GM21526 (cell line): ENCODE results near the gene HSPG2.
"Not testable (repeated sequence)": the region's sequence is repeated elsewhere in the genome, so short reads cannot be mapped to it uniquely, and the experiment has no call there.

ENCODE experiments used
- ATAC-seq: cut with Tn5 transposase; IDR thresholded peaks from one replicate; pipeline ENCODE4 v1.9.1; 2021; ENCODE audit warnings: moderate library complexity; ENCODE audit not compliant: unreplicated experiment, low FRiP score

The HSPG2 gene

GRCh38 chr1:21937034-21937371, at the start of gene HSPG2:
HSPG2 (minus strand) TSS chr1:21937310; CDS start chr1:21937217, 93 bp downstream.
- no peak for ATAC-seq

GRCh38 chr1:21986386-21986785, 49.3 kb upstream of the HSPG2 start:
- ATAC-seq = not testable (repeated sequence)

- ATAC-seq = not testable (repeated sequence)
Observed at GRCh38 chr1:21985893-21986292, 48.8 kb upstream of the HSPG2 start.

GRCh38 chr1:21983539-21983938, 46.4 kb upstream of the HSPG2 start:
- not testable (repeated sequence) for ATAC-seq

GRCh38 chr1:21982122-21982521, 45.0 kb upstream of the HSPG2 start:
- not testable (repeated sequence) for ATAC-seq

GRCh38 chr1:21981253-21981652, 44.1 kb upstream of the HSPG2 start:
- not testable (repeated sequence) for ATAC-seq

GRCh38 chr1:21980515-21981220, 43.6 kb upstream of the HSPG2 start:
- not testable (repeated sequence) for ATAC-seq

GRCh38 chr1:21978209-21978608, 41.1 kb upstream of the HSPG2 start:
- ATAC-seq = not testable (repeated sequence)

- ATAC-seq = not testable (repeated sequence)
Observed at GRCh38 chr1:21976703-21977239, 39.7 kb upstream of the HSPG2 start, which contains the start of gene CELA3B. CELA3B (plus strand) TSS chr1:21977022; CDS start chr1:21977040, 18 bp downstream.

- not testable (repeated sequence) for ATAC-seq
Observed at GRCh38 chr1:21975296-21975695, 38.2 kb upstream of the HSPG2 start.

GRCh38 chr1:21974699-21975098, 37.6 kb upstream of the HSPG2 start:
- not testable (repeated sequence) for ATAC-seq

GRCh38 chr1:21973948-21974347, 36.8 kb upstream of the HSPG2 start:
- ATAC-seq = not testable (repeated sequence)

- not testable (repeated sequence) for ATAC-seq
Observed at GRCh38 chr1:21972973-21973441, 35.9 kb upstream of the HSPG2 start.

GRCh38 chr1:21970523-21970922, 33.4 kb upstream of the HSPG2 start:
- not testable (repeated sequence) for ATAC-seq

- not testable (repeated sequence) for ATAC-seq
Observed at GRCh38 chr1:21969066-21969465, 32.0 kb upstream of the HSPG2 start.

- not testable (repeated sequence) for ATAC-seq
Observed at GRCh38 chr1:21967216-21967615, 30.1 kb upstream of the HSPG2 start.

GRCh38 chr1:21966247-21967000, 29.3 kb upstream of the HSPG2 start:
- no peak for ATAC-seq

GRCh38 chr1:21963477-21964217, 26.5 kb upstream of the HSPG2 start:
- no peak for ATAC-seq

GRCh38 chr1:21961799-21962198, 24.7 kb upstream of the HSPG2 start:
- no peak for ATAC-seq

GRCh38 chr1:21961337-21961736, 24.2 kb upstream of the HSPG2 start:
- ATAC-seq = no peak
